ENCODE data around the gene SLC6A1.

DNA sequence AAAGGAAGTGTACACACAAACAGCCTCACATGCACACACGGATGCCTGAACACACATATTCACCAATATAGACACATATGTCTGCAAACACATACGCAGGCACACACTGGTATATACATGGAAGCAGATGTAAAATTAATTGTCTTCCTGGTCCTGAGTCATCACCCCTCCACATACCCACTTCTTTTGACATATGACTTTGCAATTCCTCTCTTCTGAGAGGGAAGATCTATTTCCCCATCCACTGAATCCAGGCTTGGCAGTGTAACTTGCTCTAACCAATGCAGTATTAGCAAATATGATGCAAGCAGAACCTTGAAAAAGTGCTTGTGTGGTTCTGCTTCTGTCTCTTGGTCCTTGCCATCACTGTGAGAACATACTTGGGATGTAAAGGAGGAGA is 84.9 kb downstream of the SLC6A1 start:
- TF ChIP-seq, protein P1, sequence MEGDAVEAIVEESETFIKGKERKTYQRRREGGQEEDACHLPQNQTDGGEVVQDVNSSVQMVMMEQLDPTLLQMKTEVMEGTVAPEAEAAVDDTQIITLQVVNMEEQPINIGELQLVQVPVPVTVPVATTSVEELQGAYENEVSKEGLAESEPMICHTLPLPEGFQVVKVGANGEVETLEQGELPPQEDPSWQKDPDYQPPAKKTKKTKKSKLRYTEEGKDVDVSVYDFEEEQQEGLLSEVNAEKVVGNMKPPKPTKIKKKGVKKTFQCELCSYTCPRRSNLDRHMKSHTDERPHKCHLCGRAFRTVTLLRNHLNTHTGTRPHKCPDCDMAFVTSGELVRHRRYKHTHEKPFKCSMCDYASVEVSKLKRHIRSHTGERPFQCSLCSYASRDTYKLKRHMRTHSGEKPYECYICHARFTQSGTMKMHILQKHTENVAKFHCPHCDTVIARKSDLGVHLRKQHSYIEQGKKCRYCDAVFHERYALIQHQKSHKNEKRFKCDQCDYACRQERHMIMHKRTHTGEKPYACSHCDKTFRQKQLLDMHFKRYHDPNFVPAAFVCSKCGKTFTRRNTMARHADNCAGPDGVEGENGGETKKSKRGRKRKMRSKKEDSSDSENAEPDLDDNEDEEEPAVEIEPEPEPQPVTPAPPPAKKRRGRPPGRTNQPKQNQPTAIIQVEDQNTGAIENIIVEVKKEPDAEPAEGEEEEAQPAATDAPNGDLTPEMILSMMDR (IDR thresholded peaks at IDR 0.05; ENCODE audit: low read length) = no peak
- TF ChIP-seq EZH2 (IDR thresholded peaks at IDR 0.05; ENCODE audit: borderline replicate concordance, low read length) = no peak

All from OCI-LY1 (cell line).